ENCODE measurements around the gene GOT2. TPM values are rescaled to one million over a fixed set of nuclear protein-coding genes. Genes with fewer than 3 reads are reported as not detected.
"Not testable (repeated sequence)": the region's sequence is repeated elsewhere in the genome, so short reads cannot be mapped to it uniquely, and the experiment has no call there.

Gene GOT2
- total and polyA plus RNA-seq, 10 donors = 26.8 to 59.2 (median 41.0) TPM

GRCh38 chr16:58744497-58744896 lies 10.4 kb upstream of the GOT2 start:
- WGBS, 5 donors = 86 to 94% (median 89%) methylated on average over 7 of the region's 7 CpGs
- Histone ChIP-seq H3K4me1 (no peaks in the 10 kb centered on the region), H3K4me3 (no peak overlapping the region), H3K27ac (no peak overlapping the region), H3K36me3 (no peaks in the 10 kb centered on the region), H3K27me3 (replicated peaks in 1 of 7) (no peaks in the 10 kb centered on the region), H3K9me3 (peaks cover 0 to 6% (median 0%) of the 10 kb centered on the region in 8 donors)
- intact Hi-C loops (cut with DNase I; ENCODE audit: low total_unique reads) = no loop called here
- no peak for DNase-seq
- TF ChIP-seq, protein P1, sequence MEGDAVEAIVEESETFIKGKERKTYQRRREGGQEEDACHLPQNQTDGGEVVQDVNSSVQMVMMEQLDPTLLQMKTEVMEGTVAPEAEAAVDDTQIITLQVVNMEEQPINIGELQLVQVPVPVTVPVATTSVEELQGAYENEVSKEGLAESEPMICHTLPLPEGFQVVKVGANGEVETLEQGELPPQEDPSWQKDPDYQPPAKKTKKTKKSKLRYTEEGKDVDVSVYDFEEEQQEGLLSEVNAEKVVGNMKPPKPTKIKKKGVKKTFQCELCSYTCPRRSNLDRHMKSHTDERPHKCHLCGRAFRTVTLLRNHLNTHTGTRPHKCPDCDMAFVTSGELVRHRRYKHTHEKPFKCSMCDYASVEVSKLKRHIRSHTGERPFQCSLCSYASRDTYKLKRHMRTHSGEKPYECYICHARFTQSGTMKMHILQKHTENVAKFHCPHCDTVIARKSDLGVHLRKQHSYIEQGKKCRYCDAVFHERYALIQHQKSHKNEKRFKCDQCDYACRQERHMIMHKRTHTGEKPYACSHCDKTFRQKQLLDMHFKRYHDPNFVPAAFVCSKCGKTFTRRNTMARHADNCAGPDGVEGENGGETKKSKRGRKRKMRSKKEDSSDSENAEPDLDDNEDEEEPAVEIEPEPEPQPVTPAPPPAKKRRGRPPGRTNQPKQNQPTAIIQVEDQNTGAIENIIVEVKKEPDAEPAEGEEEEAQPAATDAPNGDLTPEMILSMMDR (IDR thresholded peaks at IDR 0.05 in 8 of 11, conservative IDR thresholded peaks at IDR 0.05 in 3 of 11) = no peak
- no peak for TF ChIP-seq POLR2A (IDR thresholded peaks at IDR 0.05)
- TF ChIP-seq POLR2AphosphoS5 (IDR thresholded peaks at IDR 0.05) = no peak

GRCh38 chr16:58741976-58742375 lies 7.9 kb upstream of the GOT2 start:
- Histone ChIP-seq H3K4me1 (no peaks in the 10 kb centered on the region), H3K27ac (no peak overlapping the region), H3K27me3 (replicated peaks in 1 of 7) (no peaks in the 10 kb centered on the region), H3K9me3 (no peaks in the 10 kb centered on the region), H3K36me3 (no peaks in the 10 kb centered on the region), H3K4me3 (no peak overlapping the region)
- DNase-seq = no peak
- intact Hi-C loops (cut with DNase I; ENCODE audit: low total_unique reads) = no loop called here
- TF ChIP-seq POLR2A (IDR thresholded peaks at IDR 0.05) (no peak), POLR2AphosphoS5 (IDR thresholded peaks at IDR 0.05) (no peak)
- TF ChIP-seq, protein P1 (IDR thresholded peaks at IDR 0.05 in 8 of 11, conservative IDR thresholded peaks at IDR 0.05 in 3 of 11) = no peak

- Histone ChIP-seq H3K4me1 (no peaks in the 10 kb centered on the region), H3K27ac (no peak overlapping the region), H3K27me3 (replicated peaks in 1 of 7) (no peaks in the 10 kb centered on the region), H3K9me3 (no peaks in the 10 kb centered on the region), H3K36me3 (no peaks in the 10 kb centered on the region), H3K4me3 (no peak overlapping the region)
- intact Hi-C loops (cut with DNase I; ENCODE audit: low total_unique reads) = no loop called here
- DNase-seq = no peak
- 89 to 97% (median 91%) methylated on average over 3 of the region's 3 CpGs for WGBS, 5 donors
- no peak for TF ChIP-seq POLR2AphosphoS5 (IDR thresholded peaks at IDR 0.05)
Observed at GRCh38 chr16:58741166-58741565, 7.0 kb upstream of the GOT2 start.

DNA sequence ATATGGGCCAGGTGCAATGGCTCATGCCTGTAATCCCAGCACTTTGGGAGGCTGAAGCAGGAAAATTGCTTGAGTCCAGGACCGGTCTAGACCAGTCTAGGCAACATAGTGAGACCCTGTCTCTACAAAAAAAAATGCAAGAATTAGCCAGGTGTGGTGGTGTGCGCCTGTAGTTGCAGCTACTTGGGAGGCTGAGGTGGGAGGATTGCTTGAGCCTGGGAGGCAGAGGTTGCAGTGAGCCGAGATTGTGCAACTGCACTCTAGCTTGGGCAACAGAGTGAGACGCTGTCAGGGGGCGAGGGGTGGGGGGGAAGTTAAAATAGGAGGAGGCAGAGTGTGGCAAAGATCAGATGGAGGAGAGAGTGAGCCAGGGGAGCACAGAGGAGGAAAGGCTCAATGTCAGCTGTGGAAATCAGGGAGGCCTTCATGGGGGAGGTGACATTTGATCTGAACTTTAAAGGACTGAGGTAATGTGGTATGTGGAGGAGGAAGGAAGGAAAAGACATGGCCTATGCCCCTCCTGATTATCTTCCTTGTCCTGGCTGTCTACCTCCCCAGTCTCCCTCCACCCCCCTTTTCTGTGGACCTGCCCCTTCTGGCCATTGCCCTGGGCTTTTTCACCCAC lies 4.7 kb upstream of the GOT2 start:
- no peak overlapping the region for H3K4me3 ChIP-seq
- H3K27ac ChIP-seq = no peak overlapping the region
- TF ChIP-seq POLR2AphosphoS5 (IDR thresholded peaks at IDR 0.05) (no peak), POLR2A (IDR thresholded peaks at IDR 0.05) (no peak)
- TF ChIP-seq, protein P1 (IDR thresholded peaks at IDR 0.05 in 8 of 11, conservative IDR thresholded peaks at IDR 0.05 in 3 of 11) = no peak
- H3K27me3 ChIP-seq (replicated peaks in 1 of 7) = no peaks in the 10 kb centered on the region
- no peak for DNase-seq
- no peaks in the 10 kb centered on the region for H3K36me3 ChIP-seq
- WGBS, 5 donors = 71 to 85% (median 76%) methylated on average over 5 of the region's 5 CpGs
- H3K9me3 ChIP-seq = no peaks in the 10 kb centered on the region
- H3K4me1 ChIP-seq = peaks cover 0 to 10% (median 5%) of the 10 kb centered on the region in 6 donors
- intact Hi-C loops (cut with DNase I; ENCODE audit: low total_unique reads) = no loop called here

DNA sequence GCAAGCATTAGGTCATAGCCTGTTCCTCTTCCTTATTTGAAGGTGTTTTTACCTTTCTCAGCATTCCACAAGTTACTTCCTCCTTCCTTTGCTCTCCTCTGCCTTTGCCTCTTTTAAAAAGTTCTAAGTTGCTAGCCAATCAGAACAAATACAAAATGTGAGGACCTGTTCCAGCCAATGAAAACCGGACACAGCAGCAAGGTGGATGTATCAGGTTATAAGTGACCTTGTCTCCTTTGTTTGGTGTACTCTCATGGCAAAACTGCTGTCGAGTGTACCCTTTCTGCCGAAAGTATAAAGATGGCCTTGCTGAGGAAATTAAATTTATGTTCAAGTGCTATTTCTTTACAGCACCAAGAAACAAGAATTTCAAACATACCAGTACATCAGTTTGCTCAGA lies 2.2 kb upstream of the GOT2 start:
- H3K27ac ChIP-seq; H3K36me3 ChIP-seq; DNase-seq; intact Hi-C loops (cut with DNase I; ENCODE audit: low total_unique reads); H3K27me3 ChIP-seq (replicated peaks in 1 of 7); H3K4me3 ChIP-seq; H3K9me3 ChIP-seq: not testable (repeated sequence)
- peaks cover 5 to 34% (median 23%) of the 10 kb centered on the region in 6 donors for H3K4me1 ChIP-seq
- WGBS, 5 donors = 83 to 96% (median 90%) methylated on average over 3 of the region's 3 CpGs

All from spleen (tissue), 11 donors.